HG03066 (cell line): ENCODE results near the gene PPAT.
"Not testable (repeated sequence)": the region's sequence is repeated elsewhere in the genome, so short reads cannot be mapped to it uniquely, and the experiment has no call there.

ENCODE experiments used
- ATAC-seq: cut with Tn5 transposase; IDR thresholded peaks from one replicate; pipeline ENCODE4 v1.9.1; 2021; ENCODE audit warnings: low read depth; ENCODE audit not compliant: unreplicated experiment

The PPAT gene

DNA sequence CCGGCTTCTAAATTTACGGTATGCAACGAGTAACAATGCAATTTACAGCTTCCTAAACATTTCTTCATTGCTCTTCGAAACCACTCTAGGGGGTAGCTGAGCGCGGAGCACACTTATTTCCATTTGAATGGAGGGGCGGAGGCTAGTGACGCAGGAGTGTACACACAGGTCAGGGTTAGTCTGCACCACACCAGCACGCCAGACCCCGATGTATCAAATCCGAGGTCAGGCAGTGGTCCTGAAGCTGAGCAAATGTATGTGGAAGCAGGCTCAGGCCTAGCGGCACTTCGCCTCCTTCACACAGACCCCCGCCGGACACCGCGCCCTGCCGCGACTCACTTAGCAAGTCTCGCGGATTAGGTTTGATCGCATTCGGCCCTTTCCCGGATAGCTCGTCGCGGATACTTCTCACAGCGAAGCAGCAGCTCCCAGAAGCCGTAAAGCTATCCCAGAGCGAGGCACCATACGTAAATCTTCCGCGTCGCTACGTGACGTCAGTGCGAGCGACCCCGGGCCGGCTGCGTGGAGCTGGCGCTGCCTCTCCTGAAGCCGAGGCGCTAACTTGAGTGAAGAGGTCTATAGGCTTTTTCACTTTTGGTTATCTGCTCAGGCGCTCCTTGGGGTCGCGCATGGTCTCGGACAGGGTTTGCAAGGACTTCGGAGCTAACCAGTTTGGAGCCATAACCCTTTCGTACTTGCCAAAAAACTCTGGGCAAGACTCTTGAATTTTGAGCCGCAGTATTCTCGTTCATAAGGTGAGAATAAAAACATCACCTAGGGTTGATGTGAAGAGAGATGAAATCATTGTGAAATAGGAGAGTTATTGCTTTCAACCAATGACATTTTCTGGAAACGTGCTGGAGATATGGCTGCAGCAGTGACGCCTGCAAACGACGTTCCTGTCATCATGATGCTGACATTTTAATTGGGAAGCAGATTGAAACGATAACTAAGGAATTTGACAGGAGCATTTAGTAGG, 48.1 kb downstream of the PPAT start, which contains the start of gene AASDH:
Gene AASDH, minus strand, starts transcription at position 469 of the 979 bp plus-strand sequence. CDS start 3,192 bp downstream, outside the sequence.
- ATAC-seq, result peak; percentile 94

DNA sequence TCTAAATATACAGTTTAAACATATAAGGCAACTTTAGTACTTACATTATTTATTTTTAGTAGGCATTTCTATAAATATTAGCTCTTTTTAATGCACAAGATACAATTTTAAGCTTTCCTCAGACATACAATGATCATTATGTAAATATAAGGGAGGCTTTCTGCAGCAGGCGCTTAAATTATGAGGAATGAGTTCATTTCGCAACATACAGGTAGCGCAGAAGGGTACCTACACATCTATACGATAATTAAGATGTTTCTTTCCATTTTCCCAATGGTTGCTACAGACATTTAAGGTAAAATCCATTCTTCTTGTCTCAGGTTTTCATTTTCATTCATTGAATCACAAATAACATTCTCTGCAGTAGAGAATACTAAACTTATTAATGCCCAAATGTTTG, 49.3 kb downstream of the PPAT start:
- no peak for ATAC-seq

DNA sequence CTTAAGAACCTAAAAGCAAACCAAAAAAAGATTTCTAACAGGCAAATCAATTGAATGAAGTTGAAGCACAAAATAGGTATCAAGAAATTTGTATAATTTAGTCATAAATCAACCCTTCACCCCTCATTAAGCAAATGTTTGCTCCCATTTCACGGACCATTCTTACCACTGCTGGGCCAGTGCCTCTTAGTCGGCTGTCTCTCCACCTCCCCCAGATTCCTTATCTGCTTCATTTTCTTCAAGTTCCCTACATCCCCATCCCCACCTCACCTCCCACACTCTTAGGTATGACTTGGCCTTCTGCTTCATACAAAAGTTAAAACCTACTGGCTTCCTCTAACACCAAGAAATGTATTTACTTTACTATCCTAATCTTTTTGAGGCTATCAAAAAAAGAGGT, 60.0 kb downstream of the PPAT start:
- no peak for ATAC-seq

DNA sequence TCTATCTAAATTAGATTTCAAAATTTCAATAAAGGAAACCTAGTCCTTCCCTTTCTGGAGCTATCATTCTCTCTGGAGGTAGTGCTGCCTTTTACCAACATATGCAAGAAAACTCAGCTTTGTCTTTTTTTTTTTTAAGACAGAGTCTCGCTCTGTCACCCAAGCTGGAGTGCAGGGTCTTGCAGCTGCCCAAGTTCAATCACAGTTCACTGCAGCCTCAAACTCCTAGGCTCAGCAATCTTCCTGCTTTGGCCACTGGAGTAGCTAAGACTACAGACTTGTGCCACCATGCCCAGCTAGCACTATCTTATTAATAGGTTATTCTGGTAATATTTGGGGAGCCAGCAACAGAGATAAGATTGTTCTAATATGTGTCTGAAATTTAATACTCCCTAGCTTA, 60.5 kb downstream of the PPAT start:
- no peak for ATAC-seq

DNA sequence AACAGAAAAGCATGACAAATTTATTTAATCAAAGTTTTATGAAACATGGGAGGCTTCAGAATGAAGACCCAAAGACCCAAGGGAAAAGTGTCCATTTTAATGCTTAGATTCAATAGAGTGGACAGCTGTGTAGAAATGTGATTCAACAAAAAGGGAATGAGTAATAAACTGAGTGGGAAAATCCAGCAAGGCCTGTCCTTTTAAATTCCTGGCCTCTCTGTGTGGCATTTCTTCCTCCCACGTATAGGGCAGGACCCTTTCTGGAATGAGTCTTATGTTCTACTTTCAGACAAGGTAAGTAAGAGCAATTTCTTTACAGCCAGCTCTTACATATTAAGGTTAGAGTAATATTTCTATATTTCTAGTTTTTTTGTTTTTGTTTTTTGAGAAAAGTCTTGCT, 62.6 kb downstream of the PPAT start:
- no peak for ATAC-seq

DNA sequence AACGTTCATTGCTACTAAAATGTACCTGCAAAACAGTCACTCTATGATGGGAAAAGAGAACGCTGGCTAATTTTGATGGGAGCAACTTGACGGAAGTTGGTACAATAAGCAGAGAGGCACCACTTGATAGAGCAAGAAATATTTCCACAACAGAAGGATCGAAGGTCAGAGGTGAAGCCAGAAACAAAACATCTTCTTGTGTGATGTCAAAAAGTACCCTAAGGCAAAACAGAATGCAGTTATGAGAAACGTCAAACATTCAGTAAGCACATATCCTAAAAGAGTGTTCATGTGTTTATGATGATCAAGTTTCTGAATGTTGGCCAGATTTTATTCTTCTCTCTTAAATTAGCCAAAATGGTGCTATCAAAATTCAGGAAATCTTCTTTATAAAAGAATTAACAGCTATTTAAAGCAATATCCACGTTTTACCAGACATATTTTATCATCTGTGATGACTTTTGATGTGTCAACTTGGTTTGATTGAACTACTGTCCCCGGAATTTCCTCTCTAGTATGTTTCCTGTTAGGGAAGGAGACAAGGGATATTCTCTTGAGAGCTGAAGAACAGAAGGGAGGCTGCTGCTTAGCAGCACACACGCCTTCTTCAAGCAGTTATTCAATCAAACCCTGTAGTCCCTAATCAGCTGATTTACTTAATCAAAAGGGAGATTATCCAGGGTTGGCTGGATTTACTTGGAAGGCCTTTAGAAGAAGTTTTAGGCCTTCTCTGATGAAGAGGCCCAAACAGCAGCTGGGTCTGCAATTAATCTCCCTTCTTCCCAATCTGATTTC, 63.8 kb downstream of the PPAT start:
- ATAC-seq, result no peak

DNA sequence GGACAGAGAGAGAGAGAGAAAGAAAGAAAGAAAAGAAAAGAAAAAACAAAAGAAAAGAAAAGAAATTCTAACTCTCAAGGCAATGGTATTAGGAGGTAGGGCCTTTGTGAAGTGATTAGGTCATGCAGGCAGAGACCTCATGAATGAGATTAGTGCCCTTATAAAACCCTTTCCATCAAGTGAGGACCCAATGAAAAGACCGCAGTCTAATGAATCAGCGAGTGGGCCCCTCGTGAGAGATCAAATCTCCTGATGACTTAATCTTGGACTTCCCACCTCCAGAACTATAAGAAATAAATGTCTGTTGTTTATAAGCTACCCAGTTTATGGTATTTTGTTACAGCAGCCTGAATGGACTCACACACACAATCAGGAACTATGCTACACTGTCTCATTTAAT, 65.0 kb downstream of the PPAT start:
- no peak for ATAC-seq

DNA sequence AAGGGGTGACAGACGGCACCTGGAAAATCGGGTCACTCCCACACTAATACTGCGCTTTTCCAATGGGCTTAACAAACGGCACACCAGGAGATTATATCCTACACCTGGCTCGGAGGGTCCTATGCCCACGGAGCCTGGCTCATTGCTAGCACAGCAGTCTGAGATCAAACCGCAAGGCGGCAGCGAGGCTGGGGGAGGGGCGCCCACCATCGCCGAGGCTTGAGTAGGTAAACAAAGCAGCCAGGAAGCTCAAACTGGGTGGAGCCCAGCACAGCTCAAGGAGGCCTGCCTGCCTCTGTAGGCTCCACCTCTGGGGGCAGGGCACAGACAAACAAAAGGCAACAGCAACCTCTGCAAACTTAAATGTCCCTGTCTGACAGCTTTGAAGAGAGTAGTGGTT, 72.4 kb downstream of the PPAT start:
- ATAC-seq, result not testable (repeated sequence)

DNA sequence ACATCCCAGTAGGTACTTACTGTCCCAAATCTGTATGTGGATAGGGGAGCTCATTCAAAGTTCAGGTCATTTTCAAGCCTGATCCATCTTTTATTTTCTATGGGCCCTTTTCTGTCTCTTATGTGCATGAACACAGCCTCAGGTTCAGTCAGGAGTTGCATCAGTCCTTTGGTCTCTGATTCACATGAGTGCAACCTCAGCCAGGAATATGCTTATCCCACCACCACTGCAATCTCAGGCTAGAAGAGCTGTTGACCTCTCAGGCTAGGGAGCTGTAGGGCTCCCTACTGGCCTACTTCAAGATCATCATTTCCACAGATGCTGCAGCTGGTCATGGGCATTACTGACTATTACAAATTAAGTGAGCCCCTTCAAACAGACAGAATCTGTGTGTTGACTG, 75.3 kb downstream of the PPAT start:
- no peak for ATAC-seq

DNA sequence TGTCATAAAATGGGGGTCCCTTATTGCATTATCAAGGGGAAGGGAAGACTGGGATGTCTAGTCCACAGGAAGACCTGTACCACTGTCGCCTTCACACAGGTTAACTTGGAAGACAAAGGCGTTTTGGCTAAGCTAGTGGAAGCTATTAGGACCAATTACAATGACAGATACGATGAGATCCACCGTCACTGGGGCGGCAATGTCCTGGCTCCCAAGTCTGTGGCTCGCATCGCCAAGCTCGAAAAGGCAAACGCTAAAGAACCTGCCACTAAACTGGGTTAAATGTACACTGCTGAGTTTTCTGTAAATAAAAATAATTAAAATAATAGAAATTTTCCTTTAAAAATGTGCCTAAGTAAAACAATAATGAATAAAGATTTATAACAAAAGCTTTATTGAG, 78.8 kb downstream of the PPAT start:
- no peak for ATAC-seq

DNA sequence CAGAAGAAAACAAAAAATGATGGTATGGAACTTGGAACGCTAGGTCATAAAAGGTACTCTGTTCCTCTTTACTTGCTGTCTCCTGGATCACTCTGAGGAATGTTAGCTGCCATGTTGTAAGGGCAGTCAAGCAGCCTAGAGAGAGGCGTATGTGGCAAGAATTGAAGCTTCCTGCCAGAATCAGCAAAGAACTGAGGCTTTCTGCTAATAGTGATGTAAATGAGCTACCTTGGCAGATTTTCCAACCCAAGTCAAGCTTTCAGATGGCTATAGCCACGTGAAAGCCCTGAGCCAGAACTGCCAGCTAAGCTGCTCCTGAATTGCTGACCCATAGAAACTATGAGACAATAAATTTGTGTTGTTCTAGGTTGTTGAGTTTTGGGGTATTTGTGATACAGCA, 86.8 kb downstream of the PPAT start:
- no peak for ATAC-seq

DNA sequence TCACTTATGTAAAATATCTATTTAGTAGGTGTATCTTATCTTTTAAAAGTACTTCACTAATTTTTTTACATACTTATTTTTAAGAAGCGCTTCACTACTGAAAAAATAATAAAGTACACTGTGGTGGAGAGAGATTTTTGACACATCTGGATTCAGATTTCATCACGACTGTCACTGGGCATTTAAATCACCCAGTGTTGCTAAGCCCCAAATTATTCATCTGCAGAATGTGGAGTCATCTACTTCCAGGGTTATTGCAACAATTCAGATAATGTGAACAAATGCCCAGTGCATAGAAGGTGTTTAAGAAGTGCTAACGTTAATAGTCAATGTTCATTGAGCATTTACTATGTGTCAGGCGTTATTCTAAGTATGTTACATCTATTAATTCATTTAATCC, 90.0 kb downstream of the PPAT start:
- no peak for ATAC-seq
